GM12878 (cell line): ENCODE measurements around the gene CHST5. TPM values are rescaled to one million over a fixed set of nuclear protein-coding genes. Genes with fewer than 3 reads are reported as not detected.

Experiments
- ATAC-seq: fragments of 200-7000 bp; cut with Tn5 transposase; 3 replicates; pipeline ENCODE4 v1.9.1; 2020; ENCODE audit warnings: mild to moderate bottlenecking, moderate library complexity
- Bru-seq: library from RNA; stranded (reverse); fragments of 400-500 nt; gene quantifications from one replicate; lab custom pipeline; 2021; lab: Mats Ljungman, UMichigan
- BruChase-seq, 2 experiments: library from RNA; stranded (reverse); fragments of 400-500 nt; gene quantifications; one replicate each; lab custom pipeline; 2021; lab: Mats Ljungman, UMichigan
- BruUV-seq: library from RNA; stranded (reverse); fragments of 400-500 nt; replicated peaks from 2 replicates; lab custom pipeline; 2021; lab: Mats Ljungman, UMichigan
- CTCF ChIA-PET: fragments of 300-600 bp; sonication (Branson Sonifier 250); formaldehyde crosslinking; extraction: SDS; loops from one replicate; lab custom pipeline; 2021; ENCODE audit warnings: inconsistent platforms; lab: Yijun Ruan, JAX
- POLR2A ChIA-PET: fragments of 350-600 bp; formaldehyde crosslinking; extraction: SDS; loops from one replicate; lab custom pipeline; 2021; ENCODE audit warnings: inconsistent platforms; lab: Charles Lee
- RAD21 ChIA-PET: fragments of 300-600 bp; sonication (Branson Sonifier 250); formaldehyde crosslinking; loops from one replicate; lab custom pipeline; 2023; ENCODE audit warnings: antibody characterized with exemption; ENCODE audit not compliant: unreplicated experiment; lab: Charles Lee
- SMC1A ChIA-PET: fragments of 300-600 bp; sonication (Branson Sonifier 250); formaldehyde crosslinking; loops from one replicate; lab custom pipeline; 2023; ENCODE audit not compliant: unreplicated experiment, uncharacterized antibody; lab: Charles Lee
- DNase-seq: peaks from one replicate; pipeline ENCODE4 v3.0.0-alpha.2; 2011; ENCODE audit warnings: low read depth, low spot score
- FAIRE-seq: peaks from 3 replicates; lab custom pipeline; 2011; peaks lifted over from hg19 to GRCh38; lab: Jason Lieb, UNC
- H2AFZ ChIP-seq: 2 replicates; pipeline ENCODE4 v1.6.0; 2011; ENCODE audit warnings: low read depth, low read length, control low read depth; ENCODE audit not compliant: control insufficient read depth
- H3K27ac ChIP-seq: 2 replicates; pipeline ENCODE4 v1.5.1; 2011; ENCODE audit warnings: control low read depth; ENCODE audit not compliant: control insufficient read depth, insufficient read depth
- H3K27me3 ChIP-seq, 2 experiments: replicated peaks in 1 of 2; 2 replicates each; pipeline versions ENCODE4 v1.6.0 to v1.6.1; 2011; ENCODE audit warnings: low read length in 1 of 2; ENCODE audit not compliant: control insufficient read depth in 2 of 2, insufficient read depth in 2 of 2
- H3K36me3 ChIP-seq, 2 experiments: 2 replicates each; pipeline ENCODE4 v1.5.1; 2011; ENCODE audit warnings: low read length in 1 of 2; ENCODE audit not compliant: control insufficient read depth in 2 of 2, insufficient read depth in 2 of 2
- H3K4me1 ChIP-seq: 2 replicates; pipeline ENCODE4 v1.6.1; 2011; ENCODE audit warnings: mild to moderate bottlenecking, low read length, moderate library complexity, mixed read lengths; ENCODE audit not compliant: control insufficient read depth, insufficient read depth
- H3K4me2 ChIP-seq: 2 replicates; pipeline ENCODE4 v1.6.0; 2011; ENCODE audit warnings: control low read depth; ENCODE audit not compliant: control insufficient read depth, insufficient read depth
- H3K4me3 ChIP-seq: fragments of 200-600 bp; sonication (generic); 2 replicates; pipeline ENCODE4 v1.5.1; 2016
- H3K79me2 ChIP-seq: 2 replicates; pipeline ENCODE4 v1.6.0; 2011; ENCODE audit warnings: low read length; ENCODE audit not compliant: control insufficient read depth, insufficient read depth
- H3K9ac ChIP-seq: 2 replicates; pipeline ENCODE4 v1.8.0; 2011; ENCODE audit warnings: low read length, control low read depth, mixed read lengths; ENCODE audit not compliant: control insufficient read depth, insufficient read depth
- H3K9me3 ChIP-seq: replicated peaks from 3 replicates; pipeline ENCODE4 v1.5.1; 2011; ENCODE audit warnings: mild to moderate bottlenecking, low read length; ENCODE audit not compliant: control insufficient read depth, insufficient read depth
- H4K20me1 ChIP-seq: 2 replicates; pipeline ENCODE4 v1.6.0; 2011; ENCODE audit not compliant: control insufficient read depth, insufficient read depth
- BMI1 ChIP-seq: fragments of 450-650 bp; IDR thresholded peaks from 2 replicates; pipeline ENCODE4 v1.6.1; 2016; ENCODE audit warnings: mild to moderate bottlenecking, moderate library complexity, borderline replicate concordance
- EED ChIP-seq: sonication (generic); IDR thresholded peaks from 2 replicates; pipeline ENCODE4 v1.6.1; 2016; ENCODE audit warnings: antibody characterized with exemption, low read depth
- HDAC2 ChIP-seq: fragments of 200-600 bp; sonication (generic); IDR thresholded peaks from 2 replicates; pipeline ENCODE4 v1.6.1; 2017
- HDAC6 ChIP-seq: fragments of 200-600 bp; sonication (generic); IDR thresholded peaks from one replicate; pipeline ENCODE4 v1.8.0; 2017; ENCODE audit warnings: antibody characterized with exemption; ENCODE audit not compliant: unreplicated experiment
- IKZF1 ChIP-seq: fragments of 450-650 bp; conservative IDR thresholded peaks from 2 replicates; pipeline ENCODE4 v1.6.1; 2017; ENCODE audit warnings: antibody characterized with exemption, mild to moderate bottlenecking
- LARP7 ChIP-seq: fragments of 450-650 bp; IDR thresholded peaks from 2 replicates; pipeline ENCODE4 v1.6.1; 2017; ENCODE audit warnings: mild to moderate bottlenecking
- RBBP5 ChIP-seq: fragments of 200-600 bp; sonication (generic); conservative IDR thresholded peaks from 2 replicates; pipeline ENCODE4 v1.6.1; 2016
- SRF ChIP-seq, 2 experiments: IDR thresholded peaks; 2 replicates each; pipeline ENCODE4 v1.6.1; 2011; ENCODE audit warnings: low read depth in 2 of 2, low read length in 2 of 2, mild to moderate bottlenecking in 1 of 2, moderate library complexity in 1 of 2
- WGBS: methylation state at CpG from one replicate; pipeline ENCODE4 v1.1.6; 2016; ENCODE audit warnings: low lambda C conversion rate; ENCODE audit not compliant: insufficient replicate concordance, insufficient coverage; ENCODE audit errors: missing lambda C conversion rate; 5-methylcytosine and 5-hydroxymethylcytosine counted together
- in situ Hi-C: fragments of 300-500 bp; cut with MboI; formaldehyde crosslinking; loops from 9 replicates; pipeline ENCODE4 v1.14.3; 2018; ENCODE audit warnings: mixed read lengths
- intact Hi-C: fragments of 100-400 bp; cut with micrococcal nuclease; formaldehyde crosslinking; loops from one replicate; pipeline ENCODE4 v1.14.2; 2022; ENCODE audit not compliant: unreplicated experiment
- long read RNA-seq, 2 experiments: library from polyadenylated mRNA; unstranded; transcript quantifications; one replicate each; pipeline ENCODE4 v2.0.0, GENCODE V29; 2019 to 2020
- polyA minus RNA-seq, 3 experiments: library from RNA; depleted of rRNA, polyadenylated mRNA; stranded (reverse); fragments of >200 nt; gene quantifications; 2 replicates each; pipeline ENCODE4 v1.2.3, GENCODE V29; 2011
- polyA plus RNA-seq, 11 experiments: library from polyadenylated mRNA; depleted of rRNA in 4 of 11; unstranded in 6 of 11; stranded (reverse) in 5 of 11; fragments of >200 nt; fragmentation: Nextera tagmentation in 4 of 11; fragmentation: Illumina TruSeq in 1 of 11; extraction: Ambion mirVana in 4 of 11; extraction: Trizol in 1 of 11; gene quantifications; 1 replicate in 1 of 11; 2 replicates in 10 of 11; pipeline versions ENCODE4 v1.2.1 to v1.2.3, GENCODE V29; 2011 to 2016; ENCODE audit warnings: inconsistent platforms in 2 of 11, missing spikeins in 2 of 11, low read depth in 1 of 11
- total RNA-seq, 4 experiments: library from RNA; depleted of rRNA in 3 of 4; stranded (reverse); fragments of >200 nt in 3 of 4; fragmentation: Illumina TruSeq in 1 of 4; extraction: Trizol in 1 of 4; gene quantifications; 2 replicates each; pipeline versions ENCODE4 v1.2.1 to v1.2.3, GENCODE V29; 2013 to 2021
- TF ChIP-seq, protein P1 (sequence below): fragments of 450-650 bp; formaldehyde crosslinking; IDR thresholded peaks from 2 replicates; pipeline ENCODE4 v1.4.0; 2022; ENCODE audit warnings: mild to moderate bottlenecking, moderate library complexity
- TF ChIP-seq, protein P2 (sequence below): fragments of 450-650 bp; IDR thresholded peaks from 2 replicates; pipeline ENCODE4 v1.6.1; 2017; ENCODE audit warnings: antibody characterized with exemption, mild to moderate bottlenecking, moderate library complexity
- TF ChIP-seq, protein P3 (sequence below): fragments of 450-650 bp; formaldehyde crosslinking; IDR thresholded peaks from 2 replicates; pipeline ENCODE4 v1.4.0; 2020; ENCODE audit warnings: mild to moderate bottlenecking, moderate library complexity

The CHST5 gene
- total RNA-seq (2013; cell fraction: nucleolus; rRNA removed), result 0.29 and 0.44 TPM in 2 replicates
- 0.23 TPM in 1 of 2 replicates, not detected in the other for total RNA-seq (2014; rRNA removed)
- 0.04 TPM in 1 of 2 replicates, not detected in the other for total RNA-seq (2014; rRNA removed; fragmentation: Illumina TruSeq; extraction: Trizol)
- 0.19 TPM in 1 of 2 replicates, not detected in the other for total RNA-seq (2021)
- not detected for polyA plus RNA-seq (2011; ENCODE audit: low read depth)
- polyA plus RNA-seq (2011; rRNA removed), result not detected in 2 replicates
- 0.03 TPM in 1 of 2 replicates, not detected in the other for polyA plus RNA-seq (2011; cell fraction: cytosol; rRNA removed)
- polyA plus RNA-seq (2011; cell fraction: nucleus; rRNA removed), result 0.13 and 0.16 TPM in 2 replicates
- 0.07 and 0.08 TPM in 2 replicates for polyA plus RNA-seq (2012)
- polyA plus RNA-seq (2014; fragmentation: Illumina TruSeq; extraction: Trizol), result not detected in 2 replicates
- polyA plus RNA-seq (2014; fragmentation: Nextera tagmentation; extraction: Ambion mirVana), result not detected
- 0.05 and 0.08 TPM in 2 replicates for polyA plus RNA-seq (2014; rRNA removed)
- under 1 TPM in 1 of 2 experiments, not detected in 1; 0.43 TPM for polyA plus RNA-seq (2016; fragmentation: Nextera tagmentation; extraction: Ambion mirVana)
- polyA minus RNA-seq (2011; rRNA and poly(A)+ RNA removed), result not detected in 2 replicates
- polyA minus RNA-seq (2011; cell fraction: cytosol; rRNA and poly(A)+ RNA removed), result not detected in 2 replicates
- polyA minus RNA-seq (2011; cell fraction: nucleus; rRNA and poly(A)+ RNA removed), result 0.19 TPM in 1 of 2 replicates, not detected in the other
- percentile 29 among the genes with signal in this experiment for Bru-seq, nascent RNA
- BruChase-seq, experiment 1, labeled RNA remaining after a 6-hour chase, result percentile 29 among the genes with signal in this experiment
- percentile 30 among the genes with signal in this experiment for BruChase-seq, experiment 2, labeled RNA remaining after a 2-hour chase
- long read RNA-seq, experiment 1, result 0 reads
- long read RNA-seq, experiment 2, result 0 reads

DNA sequence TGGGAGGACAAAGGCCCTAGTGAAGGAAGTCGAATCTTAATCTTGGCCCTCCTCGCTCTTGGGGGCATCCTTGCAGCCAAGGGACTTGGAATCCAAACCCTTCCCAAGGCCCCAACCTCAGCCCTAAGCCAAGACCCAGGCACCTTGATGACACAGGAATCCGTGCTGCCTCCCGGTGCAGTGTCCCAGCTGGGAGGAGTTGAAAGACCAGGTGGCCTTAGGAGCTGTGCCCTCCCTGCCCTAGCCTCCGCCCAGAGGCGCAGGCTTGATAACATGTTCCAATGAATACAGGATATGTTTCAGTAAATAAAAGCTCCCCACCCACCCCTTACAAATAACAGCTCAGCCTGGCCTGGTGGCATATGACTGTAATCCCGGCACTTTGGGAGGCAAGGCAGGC is at the start of gene CHST5:
Gene CHST5, minus strand, starts transcription at position 208 of the 400 bp plus-strand sequence. CDS start 5,724 bp downstream, outside the sequence.
- no peak for FAIRE-seq
- ChIA-PET CTCF (interaction anchor here (1.7 kb wide), 1 partner anchor 70 kb away, joined by 4 read pairs; no protein-coding TSS in a partner anchor), POLR2A (no interaction called here), RAD21 (interaction anchor here (1.3 kb wide), 1 partner anchor 40 kb away, joined by 3 read pairs; no protein-coding TSS in a partner anchor), SMC1A (interaction anchor here (1.5 to 2.0 kb wide), 2 partner anchors 14 to 19 kb away, joined by 3 to 5 read pairs; no protein-coding TSS in a partner anchor)
- Histone ChIP-seq H3K9me3 (no peaks in the 10 kb centered on the region), H3K36me3 (peaks cover 0 to under 1% of the 10 kb centered on the region in 2 experiments; a peak in 1 of 4 replicates), H3K9ac (no peak within 1 kb of the TSS), H3K27ac (no peak within 1 kb of the TSS), H3K79me2 (no peaks in the 10 kb centered on the region), H3K4me2 (no peak within 1 kb of the TSS), H4K20me1 (no peaks in the 10 kb centered on the region), H3K4me3 (no peak within 1 kb of the TSS), H3K4me1 (no peaks in the 10 kb centered on the region), H2AFZ (no peak within 1 kb of the TSS), H3K27me3 (no peaks in the 10 kb centered on the region)
- in situ Hi-C loops (no loop called here), intact Hi-C loops (no loop called here)
- ATAC-seq, result no peak
- no TSS peak for BruUV-seq
- 70% methylated on average over 7 of the region's 7 CpGs for WGBS
- DNase-seq, result no peak
- TF ChIP-seq RBBP5 (no peak), HDAC2 (no peak), EED (no peak), HDAC6 (no peak), SRF (IDR thresholded peaks at IDR 0.05; ENCODE audit: low read depth in 2 of 2, low read length in 2 of 2) (no peak), BMI1 (no peak), IKZF1 (no peak), LARP7 (no peak)
- TF ChIP-seq, protein P1, sequence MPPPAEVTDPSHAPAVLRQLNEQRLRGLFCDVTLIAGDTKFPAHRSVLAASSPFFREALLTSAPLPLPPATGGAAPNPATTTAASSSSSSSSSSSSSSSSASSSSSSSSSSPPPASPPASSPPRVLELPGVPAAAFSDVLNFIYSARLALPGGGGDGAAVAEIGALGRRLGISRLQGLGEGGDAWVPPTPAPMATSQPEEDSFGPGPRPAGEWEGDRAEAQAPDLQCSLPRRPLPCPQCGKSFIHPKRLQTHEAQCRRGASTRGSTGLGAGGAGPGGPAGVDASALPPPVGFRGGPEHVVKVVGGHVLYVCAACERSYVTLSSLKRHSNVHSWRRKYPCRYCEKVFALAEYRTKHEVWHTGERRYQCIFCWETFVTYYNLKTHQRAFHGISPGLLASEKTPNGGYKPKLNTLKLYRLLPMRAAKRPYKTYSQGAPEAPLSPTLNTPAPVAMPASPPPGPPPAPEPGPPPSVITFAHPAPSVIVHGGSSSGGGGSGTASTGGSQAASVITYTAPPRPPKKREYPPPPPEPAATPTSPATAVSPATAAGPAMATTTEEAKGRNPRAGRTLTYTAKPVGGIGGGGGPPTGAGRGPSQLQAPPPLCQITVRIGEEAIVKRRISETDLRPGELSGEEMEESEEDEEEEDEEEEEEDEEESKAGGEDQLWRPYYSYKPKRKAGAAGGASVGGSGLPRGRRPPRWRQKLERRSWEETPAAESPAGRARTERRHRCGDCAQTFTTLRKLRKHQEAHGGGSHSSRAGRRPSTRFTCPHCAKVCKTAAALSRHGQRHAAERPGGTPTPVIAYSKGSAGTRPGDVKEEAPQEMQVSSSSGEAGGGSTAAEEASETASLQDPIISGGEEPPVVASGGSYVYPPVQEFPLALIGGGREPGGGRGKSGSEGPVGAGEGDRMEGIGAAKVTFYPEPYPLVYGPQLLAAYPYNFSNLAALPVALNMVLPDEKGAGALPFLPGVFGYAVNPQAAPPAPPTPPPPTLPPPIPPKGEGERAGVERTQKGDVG, result no peak
- TF ChIP-seq, protein P2, sequence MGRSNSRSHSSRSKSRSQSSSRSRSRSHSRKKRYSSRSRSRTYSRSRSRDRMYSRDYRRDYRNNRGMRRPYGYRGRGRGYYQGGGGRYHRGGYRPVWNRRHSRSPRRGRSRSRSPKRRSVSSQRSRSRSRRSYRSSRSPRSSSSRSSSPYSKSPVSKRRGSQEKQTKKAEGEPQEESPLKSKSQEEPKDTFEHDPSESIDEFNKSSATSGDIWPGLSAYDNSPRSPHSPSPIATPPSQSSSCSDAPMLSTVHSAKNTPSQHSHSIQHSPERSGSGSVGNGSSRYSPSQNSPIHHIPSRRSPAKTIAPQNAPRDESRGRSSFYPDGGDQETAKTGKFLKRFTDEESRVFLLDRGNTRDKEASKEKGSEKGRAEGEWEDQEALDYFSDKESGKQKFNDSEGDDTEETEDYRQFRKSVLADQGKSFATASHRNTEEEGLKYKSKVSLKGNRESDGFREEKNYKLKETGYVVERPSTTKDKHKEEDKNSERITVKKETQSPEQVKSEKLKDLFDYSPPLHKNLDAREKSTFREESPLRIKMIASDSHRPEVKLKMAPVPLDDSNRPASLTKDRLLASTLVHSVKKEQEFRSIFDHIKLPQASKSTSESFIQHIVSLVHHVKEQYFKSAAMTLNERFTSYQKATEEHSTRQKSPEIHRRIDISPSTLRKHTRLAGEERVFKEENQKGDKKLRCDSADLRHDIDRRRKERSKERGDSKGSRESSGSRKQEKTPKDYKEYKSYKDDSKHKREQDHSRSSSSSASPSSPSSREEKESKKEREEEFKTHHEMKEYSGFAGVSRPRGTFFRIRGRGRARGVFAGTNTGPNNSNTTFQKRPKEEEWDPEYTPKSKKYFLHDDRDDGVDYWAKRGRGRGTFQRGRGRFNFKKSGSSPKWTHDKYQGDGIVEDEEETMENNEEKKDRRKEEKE, result no peak
- TF ChIP-seq, protein P3, sequence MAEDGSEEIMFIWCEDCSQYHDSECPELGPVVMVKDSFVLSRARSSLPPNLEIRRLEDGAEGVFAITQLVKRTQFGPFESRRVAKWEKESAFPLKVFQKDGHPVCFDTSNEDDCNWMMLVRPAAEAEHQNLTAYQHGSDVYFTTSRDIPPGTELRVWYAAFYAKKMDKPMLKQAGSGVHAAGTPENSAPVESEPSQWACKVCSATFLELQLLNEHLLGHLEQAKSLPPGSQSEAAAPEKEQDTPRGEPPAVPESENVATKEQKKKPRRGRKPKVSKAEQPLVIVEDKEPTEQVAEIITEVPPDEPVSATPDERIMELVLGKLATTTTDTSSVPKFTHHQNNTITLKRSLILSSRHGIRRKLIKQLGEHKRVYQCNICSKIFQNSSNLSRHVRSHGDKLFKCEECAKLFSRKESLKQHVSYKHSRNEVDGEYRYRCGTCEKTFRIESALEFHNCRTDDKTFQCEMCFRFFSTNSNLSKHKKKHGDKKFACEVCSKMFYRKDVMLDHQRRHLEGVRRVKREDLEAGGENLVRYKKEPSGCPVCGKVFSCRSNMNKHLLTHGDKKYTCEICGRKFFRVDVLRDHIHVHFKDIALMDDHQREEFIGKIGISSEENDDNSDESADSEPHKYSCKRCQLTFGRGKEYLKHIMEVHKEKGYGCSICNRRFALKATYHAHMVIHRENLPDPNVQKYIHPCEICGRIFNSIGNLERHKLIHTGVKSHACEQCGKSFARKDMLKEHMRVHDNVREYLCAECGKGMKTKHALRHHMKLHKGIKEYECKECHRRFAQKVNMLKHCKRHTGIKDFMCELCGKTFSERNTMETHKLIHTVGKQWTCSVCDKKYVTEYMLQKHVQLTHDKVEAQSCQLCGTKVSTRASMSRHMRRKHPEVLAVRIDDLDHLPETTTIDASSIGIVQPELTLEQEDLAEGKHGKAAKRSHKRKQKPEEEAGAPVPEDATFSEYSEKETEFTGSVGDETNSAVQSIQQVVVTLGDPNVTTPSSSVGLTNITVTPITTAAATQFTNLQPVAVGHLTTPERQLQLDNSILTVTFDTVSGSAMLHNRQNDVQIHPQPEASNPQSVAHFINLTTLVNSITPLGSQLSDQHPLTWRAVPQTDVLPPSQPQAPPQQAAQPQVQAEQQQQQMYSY (CRISPR knock-in tag), result no peak
